Measurements from ENCODE around the gene TRO. TPM values are rescaled to one million over a fixed set of nuclear protein-coding genes. Genes with fewer than 3 reads are reported as not detected.

The TRO gene, protein sequence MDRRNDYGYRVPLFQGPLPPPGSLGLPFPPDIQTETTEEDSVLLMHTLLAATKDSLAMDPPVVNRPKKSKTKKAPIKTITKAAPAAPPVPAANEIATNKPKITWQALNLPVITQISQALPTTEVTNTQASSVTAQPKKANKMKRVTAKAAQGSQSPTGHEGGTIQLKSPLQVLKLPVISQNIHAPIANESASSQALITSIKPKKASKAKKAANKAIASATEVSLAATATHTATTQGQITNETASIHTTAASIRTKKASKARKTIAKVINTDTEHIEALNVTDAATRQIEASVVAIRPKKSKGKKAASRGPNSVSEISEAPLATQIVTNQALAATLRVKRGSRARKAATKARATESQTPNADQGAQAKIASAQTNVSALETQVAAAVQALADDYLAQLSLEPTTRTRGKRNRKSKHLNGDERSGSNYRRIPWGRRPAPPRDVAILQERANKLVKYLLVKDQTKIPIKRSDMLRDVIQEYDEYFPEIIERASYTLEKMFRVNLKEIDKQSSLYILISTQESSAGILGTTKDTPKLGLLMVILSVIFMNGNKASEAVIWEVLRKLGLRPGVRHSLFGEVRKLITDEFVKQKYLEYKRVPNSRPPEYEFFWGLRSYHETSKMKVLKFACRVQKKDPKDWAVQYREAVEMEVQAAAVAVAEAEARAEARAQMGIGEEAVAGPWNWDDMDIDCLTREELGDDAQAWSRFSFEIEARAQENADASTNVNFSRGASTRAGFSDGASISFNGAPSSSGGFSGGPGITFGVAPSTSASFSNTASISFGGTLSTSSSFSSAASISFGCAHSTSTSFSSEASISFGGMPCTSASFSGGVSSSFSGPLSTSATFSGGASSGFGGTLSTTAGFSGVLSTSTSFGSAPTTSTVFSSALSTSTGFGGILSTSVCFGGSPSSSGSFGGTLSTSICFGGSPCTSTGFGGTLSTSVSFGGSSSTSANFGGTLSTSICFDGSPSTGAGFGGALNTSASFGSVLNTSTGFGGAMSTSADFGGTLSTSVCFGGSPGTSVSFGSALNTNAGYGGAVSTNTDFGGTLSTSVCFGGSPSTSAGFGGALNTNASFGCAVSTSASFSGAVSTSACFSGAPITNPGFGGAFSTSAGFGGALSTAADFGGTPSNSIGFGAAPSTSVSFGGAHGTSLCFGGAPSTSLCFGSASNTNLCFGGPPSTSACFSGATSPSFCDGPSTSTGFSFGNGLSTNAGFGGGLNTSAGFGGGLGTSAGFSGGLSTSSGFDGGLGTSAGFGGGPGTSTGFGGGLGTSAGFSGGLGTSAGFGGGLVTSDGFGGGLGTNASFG (N-terminal part only)
- 18.2 and 25.2 TPM in 2 replicates for total RNA-seq (2014; rRNA removed; shearing (Covaris generic))

DNA sequence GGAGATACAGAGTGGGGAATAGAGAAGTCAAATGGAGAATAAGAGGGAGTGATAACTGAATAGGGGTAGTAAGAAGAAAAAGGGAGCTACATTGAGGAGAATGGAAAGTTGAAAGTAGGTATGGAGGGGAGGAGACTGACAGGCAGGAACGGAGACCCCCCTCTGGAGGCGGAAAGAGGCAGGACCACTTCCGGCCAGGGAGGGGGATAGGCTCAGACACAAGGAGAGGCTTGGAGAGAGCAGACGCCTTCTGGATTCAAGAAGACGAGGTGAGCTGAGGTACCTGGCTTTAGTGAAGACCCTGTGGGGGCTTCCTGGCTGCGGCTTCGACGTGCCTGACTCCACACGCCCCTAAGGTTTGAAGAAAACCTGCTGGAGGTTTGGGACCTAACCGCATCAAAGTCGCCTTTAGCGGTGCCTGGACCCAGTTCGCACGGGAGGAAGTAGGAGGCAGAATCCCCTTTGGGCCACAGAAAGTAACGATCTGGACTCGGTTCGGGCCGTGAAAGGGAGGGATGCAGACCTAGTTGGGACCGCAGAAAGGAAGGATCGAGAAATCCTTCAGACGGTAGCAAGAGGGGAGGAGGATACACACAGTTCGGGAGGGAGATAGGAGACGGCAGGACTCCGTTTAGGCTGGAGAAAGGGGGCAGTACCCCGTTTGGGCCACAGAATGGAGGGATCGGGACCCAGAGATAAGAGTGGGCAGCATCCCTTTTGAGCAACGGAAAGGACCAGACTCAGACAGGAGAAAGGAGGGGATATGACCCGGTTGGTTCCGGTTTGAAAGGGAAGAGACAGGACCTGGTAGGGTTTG, at the start of gene TRO:
Gene TRO, plus strand, starts transcription at position 215 of the 817 bp plus-strand sequence. CDS start 1,423 bp downstream, outside the sequence.
- DNase-seq (ENCODE audit: low spot score): peak; percentile 39
- in situ Hi-C loops (cut with HindIII; ENCODE audit: low sequenced_read_pairs): no loop called here

DNA sequence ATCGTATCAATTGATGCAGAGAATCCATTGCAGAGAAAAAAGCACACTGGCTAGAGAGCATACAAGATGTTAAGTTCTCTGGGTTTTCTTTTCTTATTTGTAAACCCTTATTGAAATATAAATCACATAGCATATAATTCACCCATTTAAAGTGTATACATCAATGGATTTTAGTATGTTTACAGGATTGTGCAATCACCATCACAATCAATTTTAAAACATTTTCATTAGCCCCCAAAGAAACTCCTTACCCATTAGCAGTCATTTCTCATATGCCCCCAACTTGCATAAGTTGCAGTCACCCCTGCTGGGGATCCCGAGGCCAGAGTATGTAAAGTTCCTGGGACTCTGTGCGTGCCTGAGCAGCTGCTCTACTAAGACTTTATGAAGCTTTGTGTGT, 34.9 kb upstream of the TRO start:
- no peak for DNase-seq (ENCODE audit: low spot score)
- in situ Hi-C loops (cut with HindIII; ENCODE audit: low sequenced_read_pairs): no loop called here

DNA sequence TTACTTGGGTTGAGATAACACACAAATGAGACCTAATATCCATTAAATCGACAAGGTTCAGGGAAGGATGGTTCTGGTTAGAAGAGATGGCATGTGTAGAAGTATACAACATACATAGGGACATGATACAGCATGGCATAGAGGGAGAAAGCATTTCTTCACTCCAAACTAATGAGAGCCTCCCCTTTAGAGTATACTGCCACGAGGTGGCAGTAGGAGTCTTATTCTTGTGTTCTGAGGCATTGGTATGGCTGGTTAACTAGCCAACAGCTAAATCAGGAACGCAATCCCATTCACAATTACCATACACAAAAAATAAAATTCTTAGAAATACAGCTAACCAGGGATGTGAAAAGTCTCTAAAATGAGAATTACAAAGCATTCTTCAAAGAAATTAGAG, 29.1 kb upstream of the TRO start:
- in situ Hi-C loops (cut with HindIII; ENCODE audit: low sequenced_read_pairs): no loop called here

GRCh38 chrX:54894159-54894558, 26.5 kb upstream of the TRO start:
- in situ Hi-C loops (cut with HindIII; ENCODE audit: low sequenced_read_pairs): no loop called here
- DNase-seq (ENCODE audit: low spot score): no peak

More for the DNA sequence above, 29.1 kb upstream of the TRO start:
- DNase-seq (ENCODE audit: low spot score): peak; percentile 55

DNA sequence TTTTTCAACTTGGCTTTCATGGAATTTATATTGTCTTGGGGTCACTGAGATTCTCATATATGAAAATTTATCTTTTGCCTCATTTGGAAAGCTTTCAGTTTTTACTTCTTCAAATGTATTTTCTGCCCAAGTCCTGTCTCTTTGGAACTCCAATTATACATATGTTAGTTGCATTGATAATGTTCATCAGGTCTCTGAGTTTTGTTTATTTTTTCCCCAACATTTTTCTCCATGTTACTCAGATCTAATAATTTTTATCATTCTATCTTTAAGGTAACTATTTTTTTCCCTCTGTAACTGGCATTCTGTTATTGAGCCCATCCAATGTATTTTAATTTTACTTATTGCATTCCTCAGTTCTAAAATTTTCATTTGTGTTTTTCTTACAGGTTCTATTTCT, 10.7 kb upstream of the TRO start:
- in situ Hi-C loops (cut with HindIII; ENCODE audit: low sequenced_read_pairs): no loop called here
- no peak for DNase-seq (ENCODE audit: low spot score)

GRCh38 chrX:54921427-54922021, 900 bp downstream of the TRO start:
- in situ Hi-C loops (cut with HindIII; ENCODE audit: low sequenced_read_pairs): no loop called here
- peak; percentile 75 for DNase-seq (ENCODE audit: low spot score)

DNA sequence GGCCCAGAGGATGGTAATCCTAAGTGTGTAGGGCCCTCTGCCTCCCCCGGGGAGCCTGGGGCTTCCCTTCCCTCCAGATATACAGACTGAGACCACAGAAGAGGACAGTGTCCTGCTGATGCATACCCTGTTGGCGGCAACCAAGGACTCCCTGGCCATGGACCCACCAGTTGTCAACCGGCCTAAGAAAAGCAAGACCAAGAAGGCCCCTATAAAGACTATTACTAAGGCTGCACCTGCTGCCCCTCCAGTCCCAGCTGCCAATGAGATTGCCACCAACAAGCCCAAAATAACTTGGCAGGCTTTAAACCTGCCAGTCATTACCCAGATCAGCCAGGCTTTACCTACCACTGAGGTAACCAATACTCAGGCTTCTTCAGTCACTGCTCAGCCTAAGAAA, 1.9 kb downstream of the TRO start:
- in situ Hi-C loops (cut with HindIII; ENCODE audit: low sequenced_read_pairs): no loop called here

DNA sequence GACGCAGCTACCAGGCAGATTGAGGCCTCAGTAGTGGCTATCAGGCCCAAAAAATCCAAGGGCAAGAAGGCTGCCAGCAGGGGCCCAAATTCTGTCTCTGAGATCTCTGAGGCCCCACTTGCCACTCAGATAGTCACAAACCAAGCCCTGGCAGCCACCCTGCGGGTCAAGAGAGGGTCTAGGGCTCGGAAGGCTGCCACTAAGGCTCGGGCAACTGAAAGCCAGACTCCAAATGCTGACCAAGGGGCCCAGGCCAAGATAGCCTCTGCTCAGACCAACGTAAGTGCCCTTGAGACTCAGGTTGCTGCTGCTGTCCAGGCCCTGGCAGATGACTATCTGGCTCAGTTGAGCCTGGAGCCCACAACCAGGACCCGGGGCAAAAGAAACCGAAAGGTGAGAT, 2.8 kb downstream of the TRO start:
- in situ Hi-C loops (cut with HindIII; ENCODE audit: low sequenced_read_pairs): no loop called here
- DNase-seq (ENCODE audit: low spot score): no peak

More for the DNA sequence above, 1.9 kb downstream of the TRO start:
- DNase-seq (ENCODE audit: low spot score): no peak

DNA sequence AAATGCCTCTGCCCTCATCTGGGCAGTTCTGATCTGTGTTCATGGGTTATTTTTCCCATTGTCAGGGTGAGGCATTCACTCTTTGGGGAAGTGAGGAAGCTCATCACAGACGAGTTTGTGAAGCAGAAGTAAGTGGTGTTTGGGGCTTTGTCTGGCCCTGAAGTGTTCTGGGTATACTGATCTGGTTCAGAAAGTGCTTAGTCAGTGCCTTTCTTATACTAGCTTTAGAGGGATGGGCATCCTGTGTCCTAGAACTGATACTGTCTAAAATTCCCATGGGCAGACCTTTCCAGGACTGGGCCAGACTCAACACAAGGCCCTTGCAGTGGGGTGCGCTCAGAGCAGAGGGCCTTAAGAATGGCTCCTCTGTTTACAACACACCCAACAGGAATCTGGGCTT, 6.4 kb downstream of the TRO start:
- no peak for DNase-seq (ENCODE audit: low spot score)
- in situ Hi-C loops (cut with HindIII; ENCODE audit: low sequenced_read_pairs): no loop called here

GRCh38 chrX:54928876-54929275, 8.3 kb downstream of the TRO start:
- in situ Hi-C loops (cut with HindIII; ENCODE audit: low sequenced_read_pairs): no loop called here
- DNase-seq (ENCODE audit: low spot score): no peak

DNA sequence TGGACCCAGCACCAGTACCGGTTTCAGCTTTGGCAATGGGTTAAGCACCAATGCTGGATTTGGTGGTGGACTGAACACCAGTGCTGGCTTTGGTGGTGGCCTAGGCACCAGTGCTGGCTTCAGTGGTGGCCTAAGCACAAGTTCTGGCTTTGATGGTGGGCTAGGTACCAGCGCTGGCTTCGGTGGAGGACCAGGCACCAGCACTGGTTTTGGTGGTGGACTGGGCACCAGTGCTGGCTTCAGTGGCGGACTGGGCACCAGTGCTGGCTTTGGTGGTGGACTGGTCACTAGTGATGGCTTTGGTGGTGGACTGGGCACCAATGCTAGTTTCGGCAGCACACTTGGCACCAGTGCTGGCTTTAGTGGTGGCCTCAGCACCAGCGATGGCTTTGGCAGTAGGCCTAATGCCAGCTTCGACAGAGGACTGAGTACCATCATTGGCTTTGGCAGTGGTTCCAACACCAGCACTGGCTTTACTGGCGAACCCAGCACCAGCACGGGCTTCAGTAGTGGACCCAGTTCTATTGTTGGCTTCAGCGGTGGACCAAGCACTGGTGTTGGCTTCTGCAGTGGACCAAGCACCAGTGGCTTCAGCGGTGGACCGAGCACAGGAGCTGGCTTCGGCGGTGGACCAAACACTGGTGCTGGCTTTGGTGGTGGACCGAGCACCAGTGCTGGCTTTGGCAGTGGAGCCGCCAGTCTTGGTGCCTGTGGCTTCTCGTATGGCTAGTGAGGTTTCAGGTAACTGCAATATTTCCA, 9.8 kb downstream of the TRO start:
- in situ Hi-C loops (cut with HindIII; ENCODE audit: low sequenced_read_pairs): no loop called here

DNA sequence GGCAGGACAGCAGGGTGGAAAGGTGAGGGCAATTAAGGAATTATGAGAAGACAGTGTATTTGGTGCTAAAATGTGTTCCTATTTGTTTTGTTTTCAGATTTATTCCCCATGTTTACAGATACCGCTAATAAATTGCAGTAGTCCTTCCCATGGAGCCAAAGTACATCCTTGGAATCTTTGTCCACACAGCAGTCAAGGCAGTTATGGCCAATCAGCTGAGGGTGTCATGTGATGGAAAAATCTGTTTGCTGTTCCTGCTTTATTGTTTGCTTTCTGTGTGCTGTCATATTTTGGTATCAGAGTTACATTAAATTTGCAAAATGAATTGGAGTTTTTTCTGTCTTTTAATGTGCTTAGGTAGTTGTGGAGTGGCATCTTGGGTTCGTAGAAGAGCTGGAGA, 10.5 kb downstream of the TRO start:
- in situ Hi-C loops (cut with HindIII; ENCODE audit: low sequenced_read_pairs): no loop called here
- DNase-seq (ENCODE audit: low spot score): no peak

More for the DNA sequence above, 9.8 kb downstream of the TRO start:
- DNase-seq (ENCODE audit: low spot score): no peak

DNA sequence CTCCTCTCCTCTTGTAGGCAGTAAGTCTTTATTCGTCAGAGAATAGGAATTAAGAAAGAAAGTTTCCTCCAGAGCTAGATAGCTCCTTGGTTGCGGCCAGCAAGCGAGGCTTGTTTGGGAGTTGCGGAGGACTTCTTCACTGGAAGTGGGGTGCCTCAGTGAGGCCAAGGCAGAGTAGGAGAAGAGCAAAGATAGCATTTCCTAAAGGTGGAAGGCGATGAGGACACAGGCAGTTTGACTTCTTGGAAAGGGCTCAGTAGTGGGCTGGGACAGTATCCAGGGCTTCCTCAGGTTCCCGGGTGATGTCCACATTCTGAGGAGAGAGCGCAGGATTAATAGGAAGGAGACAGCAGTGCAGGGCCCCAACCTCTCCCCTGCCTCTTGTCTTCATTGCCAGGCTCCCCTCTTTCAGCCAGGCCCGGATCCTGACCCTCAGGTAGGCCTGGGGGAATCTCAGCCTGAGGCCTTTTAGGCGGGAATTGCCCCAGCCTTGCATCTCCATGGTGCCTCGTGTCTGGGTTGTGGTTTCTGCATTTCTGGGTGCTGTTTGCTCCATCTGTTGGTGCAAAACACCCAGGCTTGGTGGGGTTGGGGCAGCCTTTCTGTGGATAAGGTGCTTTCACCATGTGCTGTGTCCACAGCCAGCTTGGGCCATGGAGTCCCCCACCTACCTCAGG, 12.7 kb downstream of the TRO start:
- in situ Hi-C loops (cut with HindIII; ENCODE audit: low sequenced_read_pairs): no loop called here
- DNase-seq (ENCODE audit: low spot score): no peak

DNA sequence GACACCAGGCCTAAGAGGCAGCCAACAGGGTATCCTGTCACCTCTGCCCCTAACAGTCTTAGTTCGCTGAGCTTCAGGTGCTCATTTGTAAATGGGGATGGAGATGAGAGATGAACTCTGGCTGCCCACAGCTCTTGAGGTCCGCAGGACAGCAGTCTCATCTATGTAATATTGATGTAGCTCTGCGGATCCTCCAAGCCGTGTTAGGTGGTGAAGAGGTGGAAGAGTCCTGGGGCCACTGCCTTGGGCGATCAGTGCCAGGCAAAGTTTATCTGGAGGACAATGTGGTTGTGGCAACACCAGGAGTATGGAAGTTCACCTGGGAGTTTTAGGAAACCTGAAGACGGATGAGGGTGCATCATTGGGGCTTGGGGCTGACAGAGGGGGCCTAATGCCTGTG, 13.4 kb downstream of the TRO start:
- no peak for DNase-seq (ENCODE audit: low spot score)
- in situ Hi-C loops (cut with HindIII; ENCODE audit: low sequenced_read_pairs): no loop called here

- in situ Hi-C loops (cut with HindIII; ENCODE audit: low sequenced_read_pairs): no loop called here
- no peak for DNase-seq (ENCODE audit: low spot score)
Measured at GRCh38 chrX:54934890-54935289, 14.3 kb downstream of the TRO start.

DNA sequence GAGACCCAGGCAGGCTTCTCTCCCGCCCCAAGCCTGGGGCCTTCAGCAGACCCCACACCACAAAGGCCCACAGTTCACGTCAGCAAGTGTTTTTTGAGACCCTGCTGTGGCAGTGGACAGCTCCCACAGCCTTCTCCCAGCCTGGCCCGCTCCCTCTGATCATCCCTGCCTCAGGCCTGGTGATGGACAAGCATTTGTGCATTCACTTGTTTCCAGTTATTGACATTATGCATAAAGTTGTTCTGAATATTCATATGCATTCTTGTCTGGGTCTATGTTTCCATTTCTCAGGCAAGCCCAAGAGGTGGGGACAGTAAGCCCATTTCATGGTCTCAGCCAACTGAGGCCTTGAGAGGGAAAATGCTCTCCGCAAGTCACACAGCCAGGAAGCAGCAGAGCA, 14.7 kb downstream of the TRO start:
- no peak for DNase-seq (ENCODE audit: low spot score)
- in situ Hi-C loops (cut with HindIII; ENCODE audit: low sequenced_read_pairs): no loop called here

GRCh38 chrX:54937416-54937815, 16.8 kb downstream of the TRO start:
- in situ Hi-C loops (cut with HindIII; ENCODE audit: low sequenced_read_pairs): no loop called here
- no peak for DNase-seq (ENCODE audit: low spot score)

All from G401 (cell line).